GM12878 (cell line): Measurements from ENCODE around the gene C3orf38. TPM values are rescaled to one million over a fixed set of nuclear protein-coding genes. Genes with fewer than 3 reads are reported as not detected.

Source experiments
- ATAC-seq: fragments of 200-7000 bp; cut with Tn5 transposase; 3 replicates; pipeline ENCODE4 v1.9.1; 2020; ENCODE audit warnings: mild to moderate bottlenecking, moderate library complexity
- BruUV-seq: library from RNA; stranded (reverse); fragments of 400-500 nt; replicated peaks from 2 replicates; lab custom pipeline; 2021; lab: Mats Ljungman, UMichigan
- CTCF ChIA-PET: fragments of 300-600 bp; sonication (Branson Sonifier 250); formaldehyde crosslinking; extraction: SDS; loops from one replicate; lab custom pipeline; 2021; ENCODE audit warnings: inconsistent platforms; lab: Yijun Ruan, JAX
- POLR2A ChIA-PET: fragments of 350-600 bp; formaldehyde crosslinking; extraction: SDS; loops from one replicate; lab custom pipeline; 2021; ENCODE audit warnings: inconsistent platforms; lab: Charles Lee
- RAD21 ChIA-PET: fragments of 300-600 bp; sonication (Branson Sonifier 250); formaldehyde crosslinking; loops from one replicate; lab custom pipeline; 2023; ENCODE audit warnings: antibody characterized with exemption; ENCODE audit not compliant: unreplicated experiment; lab: Charles Lee
- SMC1A ChIA-PET: fragments of 300-600 bp; sonication (Branson Sonifier 250); formaldehyde crosslinking; loops from one replicate; lab custom pipeline; 2023; ENCODE audit not compliant: unreplicated experiment, uncharacterized antibody; lab: Charles Lee
- DNase-seq: peaks from one replicate; pipeline ENCODE4 v3.0.0-alpha.2; 2011; ENCODE audit warnings: low read depth, low spot score
- FAIRE-seq: peaks from 3 replicates; lab custom pipeline; 2011; peaks lifted over from hg19 to GRCh38; lab: Jason Lieb, UNC
- H2AFZ ChIP-seq: 2 replicates; pipeline ENCODE4 v1.6.0; 2011; ENCODE audit warnings: low read depth, low read length, control low read depth; ENCODE audit not compliant: control insufficient read depth
- H3K27ac ChIP-seq: 2 replicates; pipeline ENCODE4 v1.5.1; 2011; ENCODE audit warnings: control low read depth; ENCODE audit not compliant: control insufficient read depth, insufficient read depth
- H3K27me3 ChIP-seq, 2 experiments: replicated peaks in 1 of 2; 2 replicates each; pipeline versions ENCODE4 v1.6.0 to v1.6.1; 2011; ENCODE audit warnings: low read length in 1 of 2; ENCODE audit not compliant: control insufficient read depth in 2 of 2, insufficient read depth in 2 of 2
- H3K36me3 ChIP-seq, 2 experiments: 2 replicates each; pipeline ENCODE4 v1.5.1; 2011; ENCODE audit warnings: low read length in 1 of 2; ENCODE audit not compliant: control insufficient read depth in 2 of 2, insufficient read depth in 2 of 2
- H3K4me1 ChIP-seq: 2 replicates; pipeline ENCODE4 v1.6.1; 2011; ENCODE audit warnings: mild to moderate bottlenecking, low read length, moderate library complexity, mixed read lengths; ENCODE audit not compliant: control insufficient read depth, insufficient read depth
- H3K4me2 ChIP-seq: 2 replicates; pipeline ENCODE4 v1.6.0; 2011; ENCODE audit warnings: control low read depth; ENCODE audit not compliant: control insufficient read depth, insufficient read depth
- H3K4me3 ChIP-seq: fragments of 200-600 bp; sonication (generic); 2 replicates; pipeline ENCODE4 v1.5.1; 2016
- H3K79me2 ChIP-seq: 2 replicates; pipeline ENCODE4 v1.6.0; 2011; ENCODE audit warnings: low read length; ENCODE audit not compliant: control insufficient read depth, insufficient read depth
- H3K9ac ChIP-seq: 2 replicates; pipeline ENCODE4 v1.8.0; 2011; ENCODE audit warnings: low read length, control low read depth, mixed read lengths; ENCODE audit not compliant: control insufficient read depth, insufficient read depth
- H3K9me3 ChIP-seq: replicated peaks from 3 replicates; pipeline ENCODE4 v1.5.1; 2011; ENCODE audit warnings: mild to moderate bottlenecking, low read length; ENCODE audit not compliant: control insufficient read depth, insufficient read depth
- H4K20me1 ChIP-seq: 2 replicates; pipeline ENCODE4 v1.6.0; 2011; ENCODE audit not compliant: control insufficient read depth, insufficient read depth
- CBX5 ChIP-seq: sonication (generic); IDR thresholded peaks from 2 replicates; pipeline ENCODE4 v1.6.1; 2016; ENCODE audit warnings: low read depth, moderate library complexity, mild to moderate bottlenecking, inconsistent platforms
- E4F1 ChIP-seq: fragments of 450-650 bp; IDR thresholded peaks from 2 replicates; pipeline ENCODE4 v1.6.1; 2018; ENCODE audit warnings: borderline replicate concordance, mild to moderate bottlenecking; ENCODE audit not compliant: partially characterized antibody
- GABPA ChIP-seq: IDR thresholded peaks from 2 replicates; pipeline ENCODE4 v1.6.1; 2014; ENCODE audit warnings: antibody characterized with exemption, low read depth, mild to moderate bottlenecking, inconsistent platforms
- HDGF ChIP-seq: fragments of 450-650 bp; IDR thresholded peaks from 2 replicates; pipeline ENCODE4 v1.6.1; 2016; ENCODE audit warnings: antibody characterized with exemption
- IRF4 ChIP-seq: IDR thresholded peaks from 2 replicates; pipeline ENCODE4 v1.6.1; 2011; ENCODE audit warnings: low read depth, low read length
- MEF2A ChIP-seq: IDR thresholded peaks from 2 replicates; pipeline ENCODE4 v1.6.1; 2011; ENCODE audit warnings: low read depth, mild to moderate bottlenecking, low read length, moderate library complexity; ENCODE audit not compliant: insufficient read depth
- NR2C2 ChIP-seq: IDR thresholded peaks from 2 replicates; pipeline ENCODE4 v1.6.1; 2011; ENCODE audit warnings: borderline replicate concordance, low read depth; ENCODE audit not compliant: control insufficient read depth, insufficient read length
- PAX8 ChIP-seq: fragments of 450-650 bp; IDR thresholded peaks from 2 replicates; pipeline ENCODE4 v1.6.1; 2017; ENCODE audit warnings: mild to moderate bottlenecking, moderate library complexity
- POU2F2 ChIP-seq: IDR thresholded peaks from 3 replicates; pipeline ENCODE4 v1.6.1; 2011; ENCODE audit warnings: low read depth, mild to moderate bottlenecking, low read length, borderline replicate concordance
- SREBF1 ChIP-seq: IDR thresholded peaks from 2 replicates; pipeline ENCODE4 v1.6.1; 2012; ENCODE audit warnings: mild to moderate bottlenecking, low read length
- SUZ12 ChIP-seq: fragments of 200-600 bp; sonication (generic); IDR thresholded peaks from one replicate; pipeline ENCODE4 v1.6.1; 2018; ENCODE audit warnings: antibody characterized with exemption, mild to moderate bottlenecking; ENCODE audit not compliant: unreplicated experiment
- TCF3 ChIP-seq: IDR thresholded peaks from 2 replicates; pipeline ENCODE4 v1.6.1; 2012; ENCODE audit warnings: low read depth, mild to moderate bottlenecking, low read length, borderline replicate concordance; ENCODE audit not compliant: insufficient read depth
- ZBED1 ChIP-seq: IDR thresholded peaks from 2 replicates; pipeline ENCODE4 v1.6.1; 2016; ENCODE audit warnings: borderline replicate concordance
- ZSCAN29 ChIP-seq: fragments of 450-650 bp; IDR thresholded peaks from 2 replicates; pipeline ENCODE4 v1.6.1; 2017; ENCODE audit warnings: mild to moderate bottlenecking, moderate library complexity
- WGBS: methylation state at CpG from one replicate; pipeline ENCODE4 v1.1.6; 2016; ENCODE audit warnings: low lambda C conversion rate; ENCODE audit not compliant: insufficient replicate concordance, insufficient coverage; ENCODE audit errors: missing lambda C conversion rate; 5-methylcytosine and 5-hydroxymethylcytosine counted together
- in situ Hi-C: fragments of 300-500 bp; cut with MboI; formaldehyde crosslinking; loops from 9 replicates; pipeline ENCODE4 v1.14.3; 2018; ENCODE audit warnings: mixed read lengths
- intact Hi-C: fragments of 100-400 bp; cut with micrococcal nuclease; formaldehyde crosslinking; loops from one replicate; pipeline ENCODE4 v1.14.2; 2022; ENCODE audit not compliant: unreplicated experiment
- polyA plus RNA-seq, 11 experiments: library from polyadenylated mRNA; depleted of rRNA in 4 of 11; unstranded in 6 of 11; stranded (reverse) in 5 of 11; fragments of >200 nt; fragmentation: Nextera tagmentation in 4 of 11; fragmentation: Illumina TruSeq in 1 of 11; extraction: Ambion mirVana in 4 of 11; extraction: Trizol in 1 of 11; gene quantifications; 1 replicate in 1 of 11; 2 replicates in 10 of 11; pipeline versions ENCODE4 v1.2.1 to v1.2.3, GENCODE V29; 2011 to 2016; ENCODE audit warnings: inconsistent platforms in 2 of 11, missing spikeins in 2 of 11, low read depth in 1 of 11
- total RNA-seq, 4 experiments: library from RNA; depleted of rRNA in 3 of 4; stranded (reverse); fragments of >200 nt in 3 of 4; fragmentation: Illumina TruSeq in 1 of 4; extraction: Trizol in 1 of 4; gene quantifications; 2 replicates each; pipeline versions ENCODE4 v1.2.1 to v1.2.3, GENCODE V29; 2013 to 2021
- TF ChIP-seq, protein P1 (sequence below): fragments of 450-650 bp; IDR thresholded peaks from 2 replicates; pipeline ENCODE4 v1.6.1; 2017; ENCODE audit warnings: low read depth, mild to moderate bottlenecking, moderate library complexity

The C3orf38 gene
- total and polyA plus RNA-seq, 10 of the 15 experiments (the other 5 are each of a cell fraction or from before 2014, with no cell fraction given): 23.0 to 47.9 (median 31.5) TPM

DNA sequence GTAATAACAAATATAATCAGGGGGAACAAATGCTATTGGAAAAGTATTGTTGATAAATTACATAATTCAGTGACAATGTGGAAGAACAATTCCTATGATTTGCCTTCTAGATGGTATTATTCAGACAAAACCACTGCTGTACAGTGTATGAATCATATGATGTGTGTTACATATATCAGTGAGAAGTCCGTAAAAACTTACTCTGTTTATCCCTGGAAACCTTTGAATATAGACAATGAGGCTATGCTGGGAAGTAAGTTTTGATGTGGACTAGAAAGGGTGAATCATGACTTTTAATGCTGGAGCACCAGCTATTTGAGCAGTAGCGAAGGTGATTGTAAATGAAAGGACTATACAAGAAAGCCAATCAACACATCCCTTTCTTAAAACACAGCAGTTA is 17.9 kb downstream of the C3orf38 start (continued):
- TF ChIP-seq E4F1 (no peak), SREBF1 (no peak), MEF2A (no peak), ZSCAN29 (no peak), ZBED1 (no peak), GABPA (no peak), PAX8 (no peak), HDGF (no peak)

DNA sequence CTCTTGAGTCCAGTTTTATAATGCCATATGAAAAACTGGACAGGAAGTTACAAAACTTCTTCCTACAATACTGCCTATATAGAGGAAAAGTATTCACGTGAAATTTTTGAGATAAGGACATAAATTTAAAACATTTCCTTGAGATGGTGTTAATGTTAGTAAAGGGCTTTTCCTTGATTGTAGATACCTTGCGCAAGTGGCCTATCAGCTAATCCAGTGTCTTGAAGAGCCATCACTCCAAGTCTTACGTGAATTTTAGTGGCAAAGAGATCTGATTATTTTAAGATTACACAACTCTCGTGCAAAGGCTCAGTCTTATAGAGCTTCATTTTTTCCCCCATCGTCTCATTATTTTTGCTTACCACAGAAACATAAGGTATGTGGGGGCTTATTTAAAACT is 18.4 kb downstream of the C3orf38 start:
- ChIA-PET POLR2A (interaction anchor here (1.1 kb wide), 1 partner anchor 19 kb away, joined by 3 read pairs; no protein-coding TSS in a partner anchor), CTCF (interaction anchor here (0.6 to 1.7 kb wide), 3 partner anchors 10 to 393 kb away, joined by 3 to 6 read pairs (median 4); no protein-coding TSS in a partner anchor), SMC1A (no interaction called here), RAD21 (interaction anchor here (1.0 kb wide), 1 partner anchor 9 kb away, joined by 3 read pairs; no protein-coding TSS in a partner anchor)
- intact Hi-C loops (no loop called here), in situ Hi-C loops (no loop called here)
- Histone ChIP-seq H3K27ac (no peak overlapping the region), H3K79me2 (no peaks in the 10 kb centered on the region), H3K9ac (no peak overlapping the region), H3K4me1 (no peaks in the 10 kb centered on the region; the same call in 1 of the 2 replicates), H3K4me3 (no peak overlapping the region), H3K36me3 (no peaks in the 10 kb centered on the region; a peak in 1 of 4 replicates), H3K9me3 (no peaks in the 10 kb centered on the region), H3K27me3 (no peaks in the 10 kb centered on the region), H4K20me1 (no peaks in the 10 kb centered on the region), H3K4me2 (no peak overlapping the region), H2AFZ (no peak overlapping the region)
- no TSS peak for BruUV-seq
- 66% methylated on average over 5 of the region's 5 CpGs for WGBS
- FAIRE-seq (no peak), DNase-seq (no peak), ATAC-seq (no peak)
- no peak for TF ChIP-seq CBX5
- TF ChIP-seq POU2F2: no peak
- no peak for TF ChIP-seq NR2C2
- TF ChIP-seq SUZ12: no peak
- TF ChIP-seq TCF3: no peak
- no peak for TF ChIP-seq IRF4
- TF ChIP-seq, protein P1, sequence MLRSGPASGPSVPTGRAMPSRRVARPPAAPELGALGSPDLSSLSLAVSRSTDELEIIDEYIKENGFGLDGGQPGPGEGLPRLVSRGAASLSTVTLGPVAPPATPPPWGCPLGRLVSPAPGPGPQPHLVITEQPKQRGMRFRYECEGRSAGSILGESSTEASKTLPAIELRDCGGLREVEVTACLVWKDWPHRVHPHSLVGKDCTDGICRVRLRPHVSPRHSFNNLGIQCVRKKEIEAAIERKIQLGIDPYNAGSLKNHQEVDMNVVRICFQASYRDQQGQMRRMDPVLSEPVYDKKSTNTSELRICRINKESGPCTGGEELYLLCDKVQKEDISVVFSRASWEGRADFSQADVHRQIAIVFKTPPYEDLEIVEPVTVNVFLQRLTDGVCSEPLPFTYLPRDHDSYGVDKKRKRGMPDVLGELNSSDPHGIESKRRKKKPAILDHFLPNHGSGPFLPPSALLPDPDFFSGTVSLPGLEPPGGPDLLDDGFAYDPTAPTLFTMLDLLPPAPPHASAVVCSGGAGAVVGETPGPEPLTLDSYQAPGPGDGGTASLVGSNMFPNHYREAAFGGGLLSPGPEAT: no peak
